Daoy (cell line): ENCODE data around the gene MYO1D. TPM values are rescaled to one million over a fixed set of nuclear protein-coding genes. Genes with fewer than 3 reads are reported as not detected.
"Not testable (repeated sequence)": the region's sequence is repeated elsewhere in the genome, so short reads cannot be mapped to it uniquely, and the experiment has no call there.

Experiments
- DNase-seq: peaks from one replicate; pipeline ENCODE4 v3.0.0-alpha.2; 2015; ENCODE audit warnings: low read depth
- total RNA-seq: library from RNA; depleted of rRNA; stranded (reverse); fragments of >200 nt; shearing (Covaris generic); gene quantifications from 2 replicates; pipeline ENCODE4 v1.2.3, GENCODE V29; 2014; rRNA removed

Gene MYO1D
- total RNA-seq, 1 experiment from 2014 or later = 25.5 TPM

GRCh38 chr17:32461498-32461852, 415.4 kb downstream of the MYO1D start:
- no peak for DNase-seq

GRCh38 chr17:32460054-32460453, 416.9 kb downstream of the MYO1D start:
- DNase-seq = no peak

- no peak for DNase-seq
Observed at GRCh38 chr17:32458371-32458770, 418.6 kb downstream of the MYO1D start.

GRCh38 chr17:32453370-32453769, 423.6 kb downstream of the MYO1D start:
- no peak for DNase-seq

GRCh38 chr17:32452281-32452680, 424.6 kb downstream of the MYO1D start:
- no peak for DNase-seq

GRCh38 chr17:32451879-32452278, 425.0 kb downstream of the MYO1D start:
- no peak for DNase-seq

GRCh38 chr17:32450379-32450778, 426.5 kb downstream of the MYO1D start:
- not testable (repeated sequence) for DNase-seq

- no peak for DNase-seq
Observed at GRCh38 chr17:32449963-32450362, 427.0 kb downstream of the MYO1D start.

GRCh38 chr17:32446949-32447348, 430.0 kb downstream of the MYO1D start:
- no peak for DNase-seq

GRCh38 chr17:32445971-32446370, 431.0 kb downstream of the MYO1D start:
- DNase-seq = peak; percentile 44

- DNase-seq = no peak
Observed at GRCh38 chr17:32445497-32445896, 431.4 kb downstream of the MYO1D start.

GRCh38 chr17:32445074-32445415, 431.9 kb downstream of the MYO1D start:
- peak; percentile 83 for DNase-seq

GRCh38 chr17:32444301-32445073, 432.4 kb downstream of the MYO1D start, which contains the start of gene PSMD11:
TSS of gene PSMD11 (plus strand) at chr17:32444510. CDS start at chr17:32444524, 14 bp downstream.
- peak; percentile 99 for DNase-seq

GRCh38 chr17:32443827-32444300, 433.1 kb downstream of the MYO1D start:
- DNase-seq = no peak

Other genes starting within 250 kb of the MYO1D start
- 57.9 and 67.3 TPM in 2 replicates for gene TMEM98, start 51.0 kb upstream of the MYO1D start, total RNA-seq
- gene SPACA3, start 114.7 kb upstream of the MYO1D start, total RNA-seq = not detected in 2 replicates